GM18909 (cell line): ENCODE measurements around the gene SEPTIN1.
"Not testable (repeated sequence)": the region's sequence is repeated elsewhere in the genome, so short reads cannot be mapped to it uniquely, and the experiment has no call there.

ENCODE experiments used
- ATAC-seq: cut with Tn5 transposase; IDR thresholded peaks from one replicate; pipeline ENCODE4 v1.9.1; 2021; ENCODE audit warnings: mild to moderate bottlenecking; ENCODE audit not compliant: unreplicated experiment, poor library complexity

The SEPTIN1 gene

GRCh38 chr16:30342751-30343490, 39.4 kb downstream of the SEPTIN1 start:
- ATAC-seq = no peak

GRCh38 chr16:30341971-30342370, 40.4 kb downstream of the SEPTIN1 start:
- ATAC-seq = not testable (repeated sequence)

GRCh38 chr16:30340621-30341020, 41.7 kb downstream of the SEPTIN1 start:
- ATAC-seq = no peak

GRCh38 chr16:30338715-30339114, 43.6 kb downstream of the SEPTIN1 start:
- ATAC-seq = not testable (repeated sequence)

- ATAC-seq = not testable (repeated sequence)
Observed at GRCh38 chr16:30337964-30338357, 44.4 kb downstream of the SEPTIN1 start.

- peak; percentile 24 for ATAC-seq
Observed at GRCh38 chr16:30335598-30336474, 46.5 kb downstream of the SEPTIN1 start.

- peak; percentile 79 for ATAC-seq
Observed at GRCh38 chr16:30335028-30335597, 47.2 kb downstream of the SEPTIN1 start.

GRCh38 chr16:30334473-30334989, 47.8 kb downstream of the SEPTIN1 start:
- peak; percentile 84 for ATAC-seq
